Measurements from ENCODE around the gene OR13A1.

OR13A1 gene

DNA sequence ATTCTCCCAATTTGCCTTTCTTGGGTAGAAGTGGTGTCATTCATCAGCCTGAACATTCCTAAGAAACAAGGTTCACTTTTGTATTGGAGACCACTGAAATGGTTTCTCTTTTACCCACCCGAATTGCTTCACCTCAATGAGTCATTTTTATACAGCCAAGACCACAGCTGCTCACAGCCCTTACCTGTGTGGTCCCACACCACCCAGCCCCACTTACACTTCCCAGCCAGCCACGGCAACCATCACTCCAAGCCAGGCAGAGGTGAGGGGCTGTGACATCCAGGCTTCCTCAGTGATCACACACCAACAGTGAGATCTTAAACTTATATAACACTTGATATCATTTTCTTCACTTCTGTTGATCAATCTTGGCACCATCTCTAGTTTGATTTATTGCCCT, 20.7 kb downstream of the OR13A1 start:
- Histone ChIP-seq H3K36me3 (ENCODE audit: control insufficient read depth, insufficient read depth, low read length) (no peaks in the 10 kb centered on the region), H3K79me2 (no peaks in the 10 kb centered on the region), H3K9ac (no peak overlapping the region), H3K27ac (no peak overlapping the region), H3K4me1 (no peaks in the 10 kb centered on the region), H2AFZ (no peak overlapping the region), H3K27me3 (ENCODE audit: control insufficient read depth, insufficient read depth, low read length) (no peaks in the 10 kb centered on the region), H3K9me3 (ENCODE audit: control insufficient read depth, low read length) (no peaks in the 10 kb centered on the region), H3K4me2 (ENCODE audit: low read length) (no peak overlapping the region), H3K4me3 (ENCODE audit: low read depth, low read length) (no peak overlapping the region)
- TF ChIP-seq, protein P1, sequence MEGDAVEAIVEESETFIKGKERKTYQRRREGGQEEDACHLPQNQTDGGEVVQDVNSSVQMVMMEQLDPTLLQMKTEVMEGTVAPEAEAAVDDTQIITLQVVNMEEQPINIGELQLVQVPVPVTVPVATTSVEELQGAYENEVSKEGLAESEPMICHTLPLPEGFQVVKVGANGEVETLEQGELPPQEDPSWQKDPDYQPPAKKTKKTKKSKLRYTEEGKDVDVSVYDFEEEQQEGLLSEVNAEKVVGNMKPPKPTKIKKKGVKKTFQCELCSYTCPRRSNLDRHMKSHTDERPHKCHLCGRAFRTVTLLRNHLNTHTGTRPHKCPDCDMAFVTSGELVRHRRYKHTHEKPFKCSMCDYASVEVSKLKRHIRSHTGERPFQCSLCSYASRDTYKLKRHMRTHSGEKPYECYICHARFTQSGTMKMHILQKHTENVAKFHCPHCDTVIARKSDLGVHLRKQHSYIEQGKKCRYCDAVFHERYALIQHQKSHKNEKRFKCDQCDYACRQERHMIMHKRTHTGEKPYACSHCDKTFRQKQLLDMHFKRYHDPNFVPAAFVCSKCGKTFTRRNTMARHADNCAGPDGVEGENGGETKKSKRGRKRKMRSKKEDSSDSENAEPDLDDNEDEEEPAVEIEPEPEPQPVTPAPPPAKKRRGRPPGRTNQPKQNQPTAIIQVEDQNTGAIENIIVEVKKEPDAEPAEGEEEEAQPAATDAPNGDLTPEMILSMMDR (IDR thresholded peaks at IDR 0.05) = no peak

DNA sequence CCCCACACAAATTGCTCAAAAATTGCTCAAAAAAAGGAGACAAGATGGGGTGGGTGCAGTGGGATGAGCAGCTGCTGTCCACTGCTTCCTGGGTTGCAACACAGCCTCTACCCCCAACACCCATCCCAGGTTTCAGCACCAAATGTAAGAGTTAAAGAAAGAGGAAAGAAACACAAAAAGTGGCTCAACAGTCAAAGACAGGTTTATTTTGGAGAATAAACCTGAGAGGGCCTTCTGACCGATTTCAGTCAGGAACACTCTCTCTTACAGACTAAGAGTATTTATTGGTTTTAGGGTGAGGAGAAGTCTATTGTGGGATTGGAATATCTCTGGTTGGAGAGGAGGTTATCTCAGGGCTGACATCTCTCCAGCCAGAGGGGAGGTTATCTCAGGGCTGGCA, 28.4 kb downstream of the OR13A1 start:
- H3K9ac ChIP-seq = no peak overlapping the region
- H3K27me3 ChIP-seq (ENCODE audit: control insufficient read depth, insufficient read depth, low read length) = no peaks in the 10 kb centered on the region
- no peaks in the 10 kb centered on the region for H3K9me3 ChIP-seq (ENCODE audit: control insufficient read depth, low read length)
- H3K4me2 ChIP-seq (ENCODE audit: low read length) = no peak overlapping the region
- H3K79me2 ChIP-seq = no peaks in the 10 kb centered on the region
- TF ChIP-seq, protein P1 (IDR thresholded peaks at IDR 0.05) = no peak
- no peak overlapping the region for H2AFZ ChIP-seq
- H3K27ac ChIP-seq = no peak overlapping the region
- no peak overlapping the region for H3K4me3 ChIP-seq (ENCODE audit: low read depth, low read length)
- no peaks in the 10 kb centered on the region for H3K4me1 ChIP-seq
- no peaks in the 10 kb centered on the region for H3K36me3 ChIP-seq (ENCODE audit: control insufficient read depth, insufficient read depth, low read length)

DNA sequence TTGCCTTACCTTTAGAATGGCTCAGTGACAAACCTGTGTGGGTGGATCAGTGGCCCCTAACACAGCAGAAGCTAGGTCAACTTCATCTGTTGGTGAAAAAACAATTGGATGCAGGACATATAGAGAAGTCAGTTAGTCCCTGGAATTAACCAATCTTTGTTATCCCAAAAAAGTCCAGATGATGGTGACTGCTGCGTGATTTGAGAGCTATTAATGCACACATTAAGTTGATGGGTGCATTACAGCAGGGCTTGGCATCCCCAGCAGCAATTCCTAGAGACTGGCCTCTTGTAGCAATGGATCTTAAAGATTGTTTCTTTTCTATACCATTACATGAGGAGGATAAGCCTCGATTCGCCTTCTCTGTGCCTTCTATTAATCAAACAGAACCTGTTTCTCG, 33.3 kb downstream of the OR13A1 start:
- no peaks in the 10 kb centered on the region for H3K36me3 ChIP-seq (ENCODE audit: control insufficient read depth, insufficient read depth, low read length)

DNA sequence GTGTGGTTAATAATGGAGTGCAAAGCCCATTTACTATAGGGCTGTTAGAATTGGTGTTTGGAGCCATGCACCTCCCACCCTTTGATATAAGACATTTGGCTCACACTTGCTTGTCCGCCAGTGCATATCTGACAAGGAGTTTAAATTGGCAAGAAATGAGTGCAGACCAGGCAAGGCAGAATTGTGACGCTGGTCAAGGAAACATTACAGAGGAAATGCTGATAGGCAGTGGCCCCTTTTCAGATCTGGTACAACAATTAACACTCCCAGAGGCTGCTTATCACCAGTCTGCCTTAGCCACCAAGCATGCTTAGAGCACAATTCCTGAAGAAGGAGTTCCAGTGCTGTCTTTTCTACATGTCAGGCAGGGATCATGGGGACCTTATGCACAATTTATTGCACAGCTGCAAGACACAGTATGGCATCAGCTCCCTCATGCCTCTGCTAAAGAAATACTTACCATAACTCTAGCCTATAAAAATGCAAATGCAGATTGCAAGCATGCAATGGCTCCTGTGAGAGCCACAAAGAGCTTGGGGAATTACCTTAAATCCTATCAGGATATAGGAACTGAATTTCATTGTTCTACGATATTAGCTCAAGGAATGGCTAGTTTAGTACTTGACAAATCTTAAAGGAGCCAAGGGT, 35.2 kb downstream of the OR13A1 start:
- Histone ChIP-seq H3K4me3 (ENCODE audit: low read depth, low read length) (no peak overlapping the region), H2AFZ (no peak overlapping the region), H3K27me3 (ENCODE audit: control insufficient read depth, insufficient read depth, low read length) (no peaks in the 10 kb centered on the region), H3K27ac (no peak overlapping the region), H3K9me3 (ENCODE audit: control insufficient read depth, low read length) (no peaks in the 10 kb centered on the region), H3K4me1 (no peaks in the 10 kb centered on the region), H3K9ac (no peak overlapping the region), H3K4me2 (ENCODE audit: low read length) (no peak overlapping the region), H3K79me2 (no peaks in the 10 kb centered on the region), H3K36me3 (ENCODE audit: control insufficient read depth, insufficient read depth, low read length) (no peaks in the 10 kb centered on the region)
- TF ChIP-seq, protein P1 (IDR thresholded peaks at IDR 0.05) = no peak

More for the DNA sequence above, 33.3 kb downstream of the OR13A1 start:
- Histone ChIP-seq H3K79me2 (no peaks in the 10 kb centered on the region), H3K27ac (no peak overlapping the region), H3K4me2 (ENCODE audit: low read length) (no peak overlapping the region), H3K9ac (no peak overlapping the region), H3K4me3 (ENCODE audit: low read depth, low read length) (no peak overlapping the region), H3K27me3 (ENCODE audit: control insufficient read depth, insufficient read depth, low read length) (no peaks in the 10 kb centered on the region), H3K4me1 (no peaks in the 10 kb centered on the region), H2AFZ (no peak overlapping the region), H3K9me3 (ENCODE audit: control insufficient read depth, low read length) (no peaks in the 10 kb centered on the region)
- TF ChIP-seq, protein P1 (IDR thresholded peaks at IDR 0.05) = no peak

DNA sequence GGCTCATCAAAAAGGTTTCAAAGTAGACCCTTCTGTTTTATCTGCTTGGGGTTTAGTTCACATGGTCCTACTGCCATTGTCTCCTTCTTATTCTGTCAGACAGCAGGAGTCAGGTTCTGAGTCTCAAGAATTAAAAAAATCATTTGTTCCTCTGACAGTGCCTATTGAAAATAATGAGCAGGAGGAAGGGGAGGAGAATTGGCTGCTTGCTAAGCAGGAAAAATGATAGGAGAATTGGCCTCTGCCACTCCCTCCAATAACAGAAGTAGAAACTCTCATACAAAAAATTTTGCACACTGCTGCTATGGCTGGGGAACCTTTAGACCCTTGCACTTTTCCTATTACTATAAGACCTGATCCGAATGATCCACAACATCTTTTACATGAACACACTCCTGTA, 35.7 kb downstream of the OR13A1 start:
- Histone ChIP-seq H3K4me2 (ENCODE audit: low read length) (no peak overlapping the region), H3K4me1 (no peaks in the 10 kb centered on the region), H3K27ac (no peak overlapping the region), H3K4me3 (ENCODE audit: low read depth, low read length) (no peak overlapping the region), H3K79me2 (no peaks in the 10 kb centered on the region), H3K9me3 (ENCODE audit: control insufficient read depth, low read length) (no peaks in the 10 kb centered on the region), H3K27me3 (ENCODE audit: control insufficient read depth, insufficient read depth, low read length) (no peaks in the 10 kb centered on the region), H2AFZ (no peak overlapping the region), H3K9ac (no peak overlapping the region), H3K36me3 (ENCODE audit: control insufficient read depth, insufficient read depth, low read length) (no peaks in the 10 kb centered on the region)
- TF ChIP-seq, protein P1 (IDR thresholded peaks at IDR 0.05) = no peak

Measured in parathyroid adenoma (tissue), 2 donors.